H7 (cell line): ENCODE results near the gene CDKN2A. TPM values are rescaled to one million over a fixed set of nuclear protein-coding genes. Genes with fewer than 3 reads are reported as not detected.

Experiments
- DNase-seq: peaks from one replicate; pipeline ENCODE4 v3.0.0; 2012
- H3K27me3 ChIP-seq: 2 replicates; pipeline ENCODE4 v1.6.0; 2011; ENCODE audit warnings: mild to moderate bottlenecking, low read length; ENCODE audit not compliant: control insufficient read depth, insufficient read depth
- H3K36me3 ChIP-seq: replicated peaks from 2 replicates; pipeline ENCODE4 v1.5.1; 2011; ENCODE audit warnings: low read length; ENCODE audit not compliant: control insufficient read depth, insufficient read depth
- H3K4me3 ChIP-seq: 2 replicates; pipeline ENCODE4 v1.5.1; 2011; ENCODE audit warnings: low read depth, mild to moderate bottlenecking, control low read depth, low read length, moderate library complexity; ENCODE audit not compliant: insufficient read depth
- total RNA-seq: library from RNA; depleted of rRNA; stranded (reverse); fragments of >200 nt; shearing (Covaris generic); gene quantifications from 2 replicates; pipeline ENCODE4 v1.2.3, GENCODE V29; 2014

The CDKN2A gene
- total RNA-seq, 1 experiment from 2014 or later: not detected

GRCh38 chr9:22026696-22027095 lies 32.5 kb upstream of the CDKN2A start:
- H3K36me3 ChIP-seq: no peaks in the 10 kb centered on the region
- no peak for DNase-seq
- H3K27me3 ChIP-seq: no peaks in the 10 kb centered on the region
- H3K4me3 ChIP-seq: no peak overlapping the region

- no peak for DNase-seq
These were observed 28.2 kb upstream of the CDKN2A start for GRCh38 chr9:22022396-22022795.

GRCh38 chr9:22010866-22011625 lies 16.9 kb upstream of the CDKN2A start:
- peak; percentile 71 for DNase-seq
- H3K4me3 ChIP-seq: no peak overlapping the region
- H3K36me3 ChIP-seq: no peaks in the 10 kb centered on the region
- peaks cover 40% of the 10 kb centered on the region for H3K27me3 ChIP-seq

More at GRCh38 chr9:22022396-22022795, 28.2 kb upstream of the CDKN2A start:
- Histone ChIP-seq H3K36me3 (no peaks in the 10 kb centered on the region), H3K27me3 (no peaks in the 10 kb centered on the region), H3K4me3 (no peak overlapping the region)

- Histone ChIP-seq H3K27me3 (peaks cover 55% of the 10 kb centered on the region), H3K4me3 (peak overlapping the region; percentile 68), H3K36me3 (no peaks in the 10 kb centered on the region)
- DNase-seq: no peak
These were observed 15.3 kb upstream of the CDKN2A start for GRCh38 chr9:22009506-22009867.

GRCh38 chr9:22008717-22009505 lies 14.7 kb upstream of the CDKN2A start, which contains the start of gene CDKN2B:
Gene CDKN2B (minus strand): TSS chr9:22009305. CDS start chr9:22008953, 352 bp downstream.
- H3K36me3 ChIP-seq: no peaks in the 10 kb centered on the region
- peak within 1 kb of the TSS; percentile 68 for H3K4me3 ChIP-seq
- peak; percentile 97 for DNase-seq
- H3K27me3 ChIP-seq: peaks cover 61% of the 10 kb centered on the region

GRCh38 chr9:22008384-22008716 lies 14.2 kb upstream of the CDKN2A start:
- H3K36me3 ChIP-seq: no peaks in the 10 kb centered on the region
- no peak for DNase-seq
- peak overlapping the region; percentile 68 for H3K4me3 ChIP-seq
- H3K27me3 ChIP-seq: peaks cover 67% of the 10 kb centered on the region

GRCh38 chr9:22005702-22006606 lies 11.8 kb upstream of the CDKN2A start:
- Histone ChIP-seq H3K4me3 (peak overlapping the region; percentile 32), H3K27me3 (peaks cover 89% of the 10 kb centered on the region), H3K36me3 (no peaks in the 10 kb centered on the region)
- DNase-seq: peak; percentile 58

GRCh38 chr9:22005021-22005701 lies 11.0 kb upstream of the CDKN2A start:
- Histone ChIP-seq H3K36me3 (no peaks in the 10 kb centered on the region), H3K4me3 (peak overlapping the region; percentile 32; the same call in 1 of the 2 replicates), H3K27me3 (peaks cover 88% of the 10 kb centered on the region)
- peak; percentile 60 for DNase-seq

GRCh38 chr9:22002038-22002437 lies 7.8 kb upstream of the CDKN2A start:
- DNase-seq: no peak
- Histone ChIP-seq H3K36me3 (no peaks in the 10 kb centered on the region), H3K27me3 (peaks cover 74% of the 10 kb centered on the region), H3K4me3 (no peak overlapping the region)

- no peak overlapping the region for H3K4me3 ChIP-seq
- no peak for DNase-seq
- H3K27me3 ChIP-seq: peaks cover 72% of the 10 kb centered on the region
- H3K36me3 ChIP-seq: no peaks in the 10 kb centered on the region
These were observed 3.8 kb upstream of the CDKN2A start for GRCh38 chr9:21998026-21998425.

- peaks cover 73% of the 10 kb centered on the region for H3K27me3 ChIP-seq
- no peaks in the 10 kb centered on the region for H3K36me3 ChIP-seq
- DNase-seq: no peak
- no peak overlapping the region for H3K4me3 ChIP-seq
These were observed 3.3 kb upstream of the CDKN2A start for GRCh38 chr9:21997480-21997879.

GRCh38 chr9:21996858-21997257 lies 2.7 kb upstream of the CDKN2A start:
- Histone ChIP-seq H3K36me3 (no peaks in the 10 kb centered on the region), H3K27me3 (peaks cover 73% of the 10 kb centered on the region), H3K4me3 (no peak overlapping the region)
- no peak for DNase-seq

- H3K27me3 ChIP-seq: peaks cover 74% of the 10 kb centered on the region
- H3K36me3 ChIP-seq: no peaks in the 10 kb centered on the region
- DNase-seq: peak; percentile 52
- H3K4me3 ChIP-seq: peak overlapping the region; percentile 62; the same call in 1 of the 2 replicates
These were observed 2.2 kb upstream of the CDKN2A start for GRCh38 chr9:21996438-21996837.
